ENCODE results near the gene PHKG2. TPM values are rescaled to one million over a fixed set of nuclear protein-coding genes. Genes with fewer than 3 reads are reported as not detected.
"Not testable (repeated sequence)": the region's sequence is repeated elsewhere in the genome, so short reads cannot be mapped to it uniquely, and the experiment has no call there.

Gene PHKG2
- total and polyA plus RNA-seq, 3 donors from 2014 or later: 78.4 to 312 (median 129) TPM

- Histone ChIP-seq H3K9me3 (no peaks in the 10 kb centered on the region), H3K36me3 (ENCODE audit: low read depth, missing control alignments) (no peaks in the 10 kb centered on the region), H3K27ac (no peak overlapping the region), H3K27me3 (no peaks in the 10 kb centered on the region), H3K4me3 (no peak overlapping the region), H3K4me1 (peaks cover 17% of the 10 kb centered on the region)
- intact Hi-C loops (cut with DNase I; ENCODE audit: low total_unique reads): no loop called here
- no peak for TF ChIP-seq CTCF (IDR thresholded peaks at IDR 0.05)
- TF ChIP-seq POLR2A (IDR thresholded peaks at IDR 0.05): no peak
- 85 to 89% methylated on average over 5 of the region's 5 CpGs for WGBS, 2 donors
- DNase-seq: no peak
Observed at GRCh38 chr16:30700971-30701370, 47.3 kb upstream of the PHKG2 start.

- WGBS, 2 donors: 89 to 91% methylated on average over 12 of the region's 12 CpGs
- H3K4me1 ChIP-seq: peaks cover 12% of the 10 kb centered on the region
- H3K4me3 ChIP-seq; DNase-seq; H3K27ac ChIP-seq; H3K9me3 ChIP-seq; H3K27me3 ChIP-seq; intact Hi-C loops (cut with DNase I; ENCODE audit: low total_unique reads); H3K36me3 ChIP-seq (ENCODE audit: low read depth, missing control alignments): not testable (repeated sequence)
Observed at GRCh38 chr16:30703071-30703470, 45.2 kb upstream of the PHKG2 start.

GRCh38 chr16:30703971-30704370 is 44.3 kb upstream of the PHKG2 start:
- no peak for DNase-seq
- Histone ChIP-seq H3K27me3 (no peaks in the 10 kb centered on the region), H3K4me1 (peaks cover 12% of the 10 kb centered on the region), H3K4me3 (no peak overlapping the region), H3K27ac (no peak overlapping the region), H3K36me3 (ENCODE audit: low read depth, missing control alignments) (no peaks in the 10 kb centered on the region), H3K9me3 (no peaks in the 10 kb centered on the region)
- intact Hi-C loops (cut with DNase I; ENCODE audit: low total_unique reads): no loop called here
- 94% methylated on average over 10 of the region's 10 CpGs for WGBS, 2 donors
- TF ChIP-seq CTCF (IDR thresholded peaks at IDR 0.05): no peak
- TF ChIP-seq POLR2A (IDR thresholded peaks at IDR 0.05): no peak

GRCh38 chr16:30706046-30706445 is 42.2 kb upstream of the PHKG2 start:
- Histone ChIP-seq H3K27ac (no peak overlapping the region), H3K4me1 (no peaks in the 10 kb centered on the region), H3K4me3 (no peak overlapping the region), H3K27me3 (no peaks in the 10 kb centered on the region), H3K36me3 (ENCODE audit: low read depth, missing control alignments) (no peaks in the 10 kb centered on the region), H3K9me3 (no peaks in the 10 kb centered on the region)
- WGBS, 2 donors: 88 to 93% methylated on average over 6 of the region's 6 CpGs
- DNase-seq: no peak
- intact Hi-C loops (cut with DNase I; ENCODE audit: low total_unique reads): no loop called here
- TF ChIP-seq CTCF (IDR thresholded peaks at IDR 0.05) (no peak), POLR2A (IDR thresholded peaks at IDR 0.05) (no peak)

- Histone ChIP-seq H3K27ac (no peak overlapping the region), H3K36me3 (ENCODE audit: low read depth, missing control alignments) (no peaks in the 10 kb centered on the region), H3K27me3 (no peaks in the 10 kb centered on the region), H3K4me3 (no peak overlapping the region), H3K9me3 (no peaks in the 10 kb centered on the region), H3K4me1 (no peaks in the 10 kb centered on the region)
- intact Hi-C loops (cut with DNase I; ENCODE audit: low total_unique reads): no loop called here
- TF ChIP-seq POLR2A (IDR thresholded peaks at IDR 0.05) (no peak), CTCF (IDR thresholded peaks at IDR 0.05) (no peak)
- no peak for DNase-seq
- 84 to 88% methylated on average over 4 of the region's 4 CpGs for WGBS, 2 donors
Observed at GRCh38 chr16:30710971-30711370, 37.3 kb upstream of the PHKG2 start.
